GM19043 (cell line): Measurements from ENCODE around the gene RPL37A.

Experiments
- ATAC-seq: cut with Tn5 transposase; IDR thresholded peaks from one replicate; pipeline ENCODE4 v1.9.1; 2021; ENCODE audit warnings: low read depth; ENCODE audit not compliant: unreplicated experiment

Gene RPL37A

DNA sequence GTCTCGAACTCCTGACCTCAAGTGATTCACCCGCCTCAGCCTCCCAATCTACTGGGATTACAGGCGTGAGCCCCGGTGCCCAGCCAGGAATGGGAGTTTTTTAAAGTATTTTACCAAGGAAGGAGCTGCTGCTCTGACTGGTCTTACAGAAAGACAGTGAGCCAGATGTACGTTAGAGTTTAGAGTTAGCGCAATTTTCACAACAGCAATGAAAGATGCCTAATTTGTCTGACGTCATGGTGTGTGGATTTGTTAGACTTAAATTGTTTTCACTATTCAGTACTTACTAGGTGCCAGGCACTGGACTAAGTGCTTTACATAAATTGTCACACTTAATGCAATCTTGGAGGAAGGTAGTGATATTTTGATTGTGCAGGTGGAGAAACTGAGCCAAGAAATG, 12.4 kb upstream of the RPL37A start:
- no peak for ATAC-seq

DNA sequence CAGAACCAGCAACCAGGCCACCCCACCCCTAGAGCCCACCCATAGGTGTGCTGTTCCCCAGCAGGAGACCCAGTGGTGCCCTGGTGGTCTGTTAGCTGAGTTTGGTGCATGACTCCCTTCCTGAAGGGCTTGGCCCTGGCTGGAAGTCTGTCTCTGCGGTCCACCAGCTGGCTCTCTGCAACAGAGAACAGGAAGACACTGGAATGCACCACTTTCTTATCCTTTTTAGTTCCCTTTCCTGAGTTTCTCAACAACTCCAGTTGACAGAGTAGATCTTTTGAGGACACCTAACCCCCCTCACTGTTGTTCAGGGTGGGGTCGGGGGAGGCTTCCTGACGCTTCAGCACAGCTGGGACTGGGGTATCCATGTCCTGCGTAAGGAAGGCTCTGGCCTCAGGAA, 11.9 kb upstream of the RPL37A start:
- no peak for ATAC-seq

DNA sequence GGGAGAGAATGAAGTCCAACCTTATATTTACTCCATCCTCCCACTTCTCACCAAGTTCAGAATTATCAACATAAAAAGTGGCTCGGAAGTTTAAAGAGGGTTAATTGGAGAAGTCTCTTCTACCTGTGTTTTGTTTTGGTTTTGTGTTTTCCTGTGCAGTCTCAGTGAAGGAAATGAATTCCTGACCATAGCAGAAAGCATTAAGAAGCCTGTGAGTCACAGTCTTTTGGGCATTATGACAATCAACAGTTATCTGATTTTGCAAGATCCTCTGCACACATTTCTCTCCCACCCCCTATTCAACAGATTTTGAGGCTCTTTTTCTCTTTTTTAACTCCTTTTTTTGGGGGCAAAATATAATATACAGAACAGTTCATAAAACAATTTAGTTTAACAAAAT, 8.6 kb upstream of the RPL37A start:
- ATAC-seq = no peak

DNA sequence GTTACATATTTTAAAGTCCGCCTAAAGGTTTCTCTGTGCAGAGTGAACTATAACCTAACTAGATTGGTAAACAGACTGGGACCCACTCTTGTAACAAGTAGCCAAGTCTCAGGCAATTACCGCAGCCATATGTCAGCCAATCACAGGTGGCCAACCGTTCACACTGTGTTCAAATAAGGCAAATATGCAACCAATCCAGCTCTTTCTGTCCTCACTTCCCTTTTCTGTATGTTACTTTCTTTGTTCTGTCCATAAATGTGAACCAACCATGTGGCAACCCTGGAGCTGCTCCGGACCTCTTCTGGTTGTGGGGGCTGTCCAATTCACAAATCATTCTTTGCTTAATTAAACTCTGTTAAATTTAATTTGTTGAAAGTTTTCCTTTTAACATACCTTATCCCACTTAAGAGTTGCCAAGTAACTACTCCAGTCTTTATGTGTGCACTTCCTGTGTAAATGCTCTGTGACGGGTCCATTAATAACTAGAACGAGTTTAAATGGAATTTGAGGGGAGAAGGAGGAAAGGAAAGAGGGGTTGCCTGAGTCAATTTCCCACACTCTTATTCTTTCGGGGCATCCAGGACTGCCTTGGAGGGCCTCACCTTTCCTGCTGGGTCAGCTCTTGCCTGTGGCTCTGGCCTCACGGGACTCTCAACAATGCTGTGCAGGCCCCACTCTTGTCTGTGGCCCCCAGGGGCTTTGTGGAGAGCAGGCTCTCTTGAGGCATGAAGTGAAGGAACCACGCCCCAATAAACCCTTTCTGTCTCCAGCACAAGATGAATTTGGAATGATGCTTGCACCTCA, 6.6 kb upstream of the RPL37A start:
- peak; percentile 55 for ATAC-seq

DNA sequence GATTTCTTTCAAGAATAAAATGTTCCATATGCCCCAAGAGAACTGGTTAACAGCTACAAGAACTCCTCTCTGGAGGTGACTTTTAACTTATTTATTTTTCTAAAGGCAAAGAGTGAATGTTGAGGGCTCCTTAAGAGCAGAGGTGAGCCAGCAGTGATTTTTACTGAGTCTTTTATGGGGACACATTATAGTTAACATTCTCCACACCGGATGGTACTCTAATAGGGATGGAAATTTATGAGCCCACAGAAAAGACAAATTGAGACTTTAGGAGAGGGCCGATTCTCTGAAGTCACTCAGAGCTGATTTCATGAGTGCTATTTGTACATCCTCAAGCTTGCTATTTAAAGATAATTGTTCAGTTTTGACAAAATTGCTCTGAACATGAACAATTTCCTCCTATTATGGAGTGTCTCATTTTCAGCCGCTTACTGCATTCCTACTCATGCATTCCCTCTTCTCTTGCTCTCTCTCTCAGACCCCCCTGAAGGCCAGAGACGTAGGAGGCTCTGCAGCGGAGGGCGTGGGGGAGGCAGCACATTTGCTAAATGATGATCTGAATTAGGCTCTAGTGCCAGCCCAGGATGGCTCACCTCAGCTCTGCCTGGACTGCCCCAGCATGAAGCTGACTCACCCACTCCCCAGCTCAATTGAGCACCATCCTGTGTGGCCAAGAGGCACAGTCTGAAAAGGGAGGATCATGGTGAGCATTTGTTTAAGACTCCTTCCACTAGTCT, 5.9 kb upstream of the RPL37A start:
- ATAC-seq = peak; percentile 4

DNA sequence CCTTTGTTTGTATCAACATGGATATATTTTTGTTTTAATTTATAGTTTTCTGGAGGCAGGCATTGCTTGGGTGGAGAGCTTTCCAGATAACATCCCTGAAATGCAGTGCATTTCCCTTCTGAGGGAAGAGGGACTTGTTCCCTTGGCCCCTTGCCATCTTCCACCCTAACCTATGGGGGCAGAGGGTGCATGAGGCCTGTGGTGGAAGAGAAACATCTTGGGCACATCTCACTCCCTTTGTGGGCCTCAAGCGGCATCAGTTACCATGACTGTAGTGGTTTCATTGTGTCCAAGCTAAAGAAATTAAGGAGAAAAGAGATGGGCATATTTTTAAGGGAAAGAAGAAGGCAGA, 5.3 kb upstream of the RPL37A start:
- no peak for ATAC-seq

DNA sequence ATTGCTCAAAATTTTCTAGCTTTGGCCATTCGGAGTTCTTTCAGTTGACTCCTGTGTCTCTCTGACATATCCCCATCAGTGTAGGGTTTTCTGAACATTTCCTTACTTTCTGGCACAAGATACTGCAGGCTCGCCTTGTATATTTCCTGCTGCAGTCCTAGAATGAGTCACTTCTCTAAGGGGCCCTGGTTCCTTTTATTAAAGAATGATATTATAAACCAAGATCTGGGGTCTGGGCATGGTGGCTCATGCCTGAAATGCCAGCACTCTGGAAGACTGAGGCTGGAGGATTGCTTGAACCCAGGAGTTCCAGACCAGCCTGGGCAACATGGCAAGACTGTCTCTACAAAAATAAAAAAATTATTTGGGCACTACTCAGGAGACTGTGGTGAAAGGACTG, 3.0 kb upstream of the RPL37A start:
- no peak for ATAC-seq

DNA sequence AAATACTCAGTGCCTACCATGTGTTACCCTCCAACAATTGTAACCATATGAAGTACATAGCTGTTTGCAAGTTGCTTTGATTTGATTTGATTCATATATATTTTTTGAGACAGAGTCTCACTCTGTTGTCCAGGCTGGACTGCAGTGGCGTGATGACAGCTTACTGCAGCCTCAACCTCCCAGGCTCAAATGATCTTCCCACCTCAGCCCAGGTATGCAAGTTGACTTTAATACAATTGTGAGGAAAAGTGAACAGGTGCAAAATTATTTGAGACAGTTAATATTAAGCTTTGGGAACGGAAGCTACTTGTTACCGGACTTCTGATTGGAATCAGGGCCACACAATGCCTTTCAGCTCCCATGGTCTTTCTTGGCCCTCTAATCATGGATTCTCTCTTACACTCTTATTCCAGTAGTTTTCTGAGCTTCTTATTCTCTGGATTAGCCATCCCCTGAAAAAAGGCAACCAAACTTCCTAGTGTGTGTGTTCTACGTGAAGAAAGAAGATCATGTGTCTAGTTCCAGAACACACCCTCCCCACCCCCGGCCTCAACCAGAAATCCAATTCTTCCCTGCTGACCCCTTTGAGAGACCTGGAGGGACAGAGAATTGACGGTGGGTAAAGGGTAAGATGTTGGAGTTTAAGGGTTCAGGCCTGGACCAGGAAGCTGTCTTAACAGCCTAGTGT, 1.1 kb upstream of the RPL37A start:
- no peak for ATAC-seq

DNA sequence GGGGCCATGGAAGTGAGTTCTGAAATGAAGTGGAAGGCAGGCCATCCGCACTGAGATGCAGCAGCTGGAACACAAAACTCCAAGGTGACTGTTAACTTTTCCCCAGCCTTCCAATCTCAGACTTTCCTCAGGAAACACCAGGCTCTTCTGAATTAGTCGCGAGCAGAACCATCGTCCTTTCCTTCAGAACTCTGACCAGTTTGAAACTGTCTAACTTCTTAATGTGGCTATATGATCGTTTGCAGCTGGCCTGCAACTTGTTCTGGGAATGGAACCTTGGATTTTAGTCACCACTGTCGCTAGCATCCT, 620 bp upstream of the RPL37A start:
- no peak for ATAC-seq

DNA sequence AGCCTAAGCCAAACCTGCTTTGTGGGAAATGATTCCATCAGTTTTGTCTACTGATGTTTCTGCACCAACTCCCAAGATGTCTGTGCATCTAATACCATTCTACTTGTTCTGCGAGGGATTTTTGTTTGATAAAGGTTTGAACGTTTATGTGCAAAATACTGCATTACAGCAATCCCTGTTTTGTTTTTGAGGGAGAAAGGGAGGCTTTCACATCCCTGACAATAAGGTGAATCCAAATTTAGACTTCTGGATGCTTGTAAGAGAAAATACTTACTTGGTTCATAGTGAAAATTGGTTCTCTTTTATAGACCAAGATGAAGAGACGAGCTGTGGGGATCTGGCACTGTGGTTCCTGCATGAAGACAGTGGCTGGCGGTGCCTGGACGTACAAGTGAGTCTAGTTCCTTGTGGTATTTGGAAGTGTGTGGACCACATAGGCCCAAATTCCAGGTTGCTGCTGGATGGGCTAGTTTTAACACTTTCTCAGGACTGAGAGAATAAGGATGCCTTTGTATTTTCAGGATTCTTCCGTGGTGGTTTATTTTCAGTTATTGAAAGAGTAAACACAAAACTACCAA, 1.1 kb downstream of the RPL37A start:
- no peak for ATAC-seq

DNA sequence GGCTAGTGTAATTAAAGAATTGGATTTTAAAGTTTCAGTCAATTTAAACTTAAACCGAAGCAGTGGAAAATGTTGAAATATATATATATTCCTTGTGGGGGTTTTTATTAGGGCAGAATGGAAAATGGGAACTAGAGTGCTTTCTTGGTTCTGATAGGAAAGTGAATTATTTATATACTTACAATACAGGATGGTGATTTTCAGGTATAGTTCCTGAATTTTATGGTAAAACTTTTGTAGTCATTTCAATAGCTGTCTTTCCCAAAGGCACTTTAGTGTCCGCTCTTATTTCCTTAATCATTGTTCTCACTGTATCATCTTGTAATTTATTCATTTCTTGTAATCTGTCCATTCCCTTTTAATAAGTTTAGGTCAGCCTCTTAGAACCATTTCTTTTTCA, 1.9 kb downstream of the RPL37A start:
- ATAC-seq = no peak

DNA sequence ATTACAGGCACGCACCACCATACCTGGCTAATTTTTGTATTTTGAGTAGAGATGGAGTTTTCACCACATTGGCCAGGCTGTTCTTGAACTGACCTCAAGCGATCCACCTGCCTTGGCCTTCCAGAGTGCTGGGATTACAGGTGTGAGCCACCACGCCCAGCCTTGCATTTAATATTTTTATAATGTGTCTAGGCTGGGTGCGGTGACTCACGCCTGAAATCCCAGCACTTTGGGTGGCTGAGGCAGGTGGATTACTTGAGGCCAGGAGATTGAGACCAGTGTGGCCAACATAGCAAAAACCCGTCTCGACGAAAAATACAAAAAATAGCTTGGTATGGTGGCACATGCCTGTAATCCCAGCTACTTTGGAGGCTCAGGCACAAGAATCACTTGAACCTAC, 3.2 kb downstream of the RPL37A start:
- ATAC-seq = no peak

DNA sequence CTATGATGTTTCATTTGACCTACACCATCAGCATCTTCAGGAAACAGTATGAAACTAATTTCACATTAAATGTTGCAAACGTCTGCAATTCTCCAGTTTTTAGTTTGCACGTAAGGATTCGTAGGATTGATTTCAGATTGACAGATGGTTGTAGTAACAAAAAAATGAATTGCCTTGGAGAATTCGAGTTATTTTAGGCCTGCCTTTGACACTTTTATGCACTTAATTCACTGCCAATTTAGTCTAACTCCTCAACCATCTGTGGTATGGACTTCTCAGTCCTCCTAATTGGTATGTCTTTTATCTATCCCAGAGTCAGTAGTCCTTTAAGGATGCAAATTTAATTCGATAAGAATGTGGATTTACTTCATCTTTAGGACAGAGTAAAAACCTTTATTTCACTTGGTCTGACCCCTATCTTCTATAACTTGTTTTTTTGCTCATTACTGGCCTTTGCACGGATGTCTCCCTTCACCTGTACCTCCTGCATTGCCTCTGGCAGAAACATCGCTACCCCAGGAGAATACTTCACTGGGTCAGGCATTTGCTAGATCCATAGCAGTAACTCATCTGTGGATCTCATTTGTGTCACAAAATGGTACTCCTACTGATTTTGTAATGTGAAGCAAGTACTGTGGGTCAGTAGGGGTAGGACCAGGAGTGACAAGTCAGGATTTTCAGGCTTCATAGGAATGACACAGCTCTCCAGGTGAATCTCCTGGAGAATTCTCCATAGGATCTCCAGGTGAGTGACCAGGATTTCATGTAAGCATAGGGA, 3.9 kb downstream of the RPL37A start:
- no peak for ATAC-seq

DNA sequence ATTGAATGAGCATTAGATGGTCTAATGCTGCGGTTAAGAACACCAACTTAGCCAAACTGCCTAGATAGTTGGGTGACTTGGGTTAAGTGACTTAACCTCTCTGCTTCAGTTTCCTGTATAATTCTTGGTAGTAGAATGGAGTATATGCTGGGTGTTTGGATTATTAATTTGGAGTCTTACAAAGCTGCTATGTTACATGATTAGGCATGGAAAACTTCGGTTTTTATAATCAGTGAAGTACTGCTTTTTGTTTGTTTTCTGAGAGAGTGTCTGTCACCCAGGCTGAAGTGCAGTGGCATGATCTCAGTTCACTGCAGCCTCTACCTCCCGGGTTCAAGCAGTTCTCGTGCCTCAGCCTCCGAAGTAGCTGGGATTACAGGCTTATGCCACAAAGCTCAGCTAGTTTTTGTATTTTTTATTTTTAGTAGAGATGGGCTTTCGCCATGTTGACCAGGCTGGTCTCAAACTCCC, 4.5 kb downstream of the RPL37A start:
- no peak for ATAC-seq

DNA sequence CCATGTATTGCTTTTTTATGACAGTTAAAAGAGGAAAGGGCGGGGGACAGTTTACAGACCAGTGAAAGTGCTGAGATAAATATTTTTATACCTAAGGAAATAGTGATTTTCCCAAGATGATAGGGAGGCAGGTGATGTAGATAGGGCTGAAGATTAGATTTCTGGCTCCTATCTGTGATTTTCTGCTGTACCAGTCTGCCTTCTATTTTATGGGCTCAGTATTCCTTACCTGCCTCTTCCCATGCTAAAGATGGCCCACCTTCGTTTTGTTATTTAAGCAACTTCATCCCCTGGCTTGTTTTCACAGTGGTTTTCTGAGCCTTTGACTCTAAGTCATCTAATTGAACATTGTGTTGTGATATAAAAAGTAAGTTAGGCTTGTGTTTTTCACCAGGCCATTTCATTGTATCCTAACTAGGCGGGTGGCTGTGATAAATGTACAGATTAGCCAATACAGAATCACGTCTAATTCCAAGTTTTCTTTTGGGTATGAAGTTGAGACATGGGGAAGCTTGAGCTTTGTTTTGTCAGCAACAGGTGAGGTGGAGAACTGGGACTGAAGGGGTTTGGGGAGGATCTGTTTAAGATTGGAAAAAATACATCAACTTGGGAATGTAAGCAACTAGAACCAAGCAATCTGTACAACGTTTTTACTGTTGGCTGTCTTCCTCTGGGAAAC, 5.2 kb downstream of the RPL37A start:
- ATAC-seq = no peak

DNA sequence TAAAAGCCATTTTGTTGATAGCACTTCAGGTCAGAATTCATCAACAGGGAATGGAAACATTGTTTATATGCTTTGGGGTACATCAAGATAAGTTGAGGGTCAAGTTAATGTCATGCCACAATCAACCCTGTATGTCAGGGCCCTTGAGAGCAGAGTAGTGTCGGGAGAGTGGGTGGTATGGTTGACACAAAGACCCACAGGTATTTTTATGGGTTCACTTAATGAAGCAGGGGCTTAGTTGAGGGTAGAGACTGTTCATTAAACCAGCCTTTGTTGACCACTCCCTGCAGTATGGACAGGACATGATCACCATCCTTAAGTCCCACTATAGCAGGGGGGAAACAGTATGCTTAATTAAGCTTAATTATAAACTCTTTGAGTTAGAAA, 5.7 kb downstream of the RPL37A start:
- ATAC-seq = no peak

DNA sequence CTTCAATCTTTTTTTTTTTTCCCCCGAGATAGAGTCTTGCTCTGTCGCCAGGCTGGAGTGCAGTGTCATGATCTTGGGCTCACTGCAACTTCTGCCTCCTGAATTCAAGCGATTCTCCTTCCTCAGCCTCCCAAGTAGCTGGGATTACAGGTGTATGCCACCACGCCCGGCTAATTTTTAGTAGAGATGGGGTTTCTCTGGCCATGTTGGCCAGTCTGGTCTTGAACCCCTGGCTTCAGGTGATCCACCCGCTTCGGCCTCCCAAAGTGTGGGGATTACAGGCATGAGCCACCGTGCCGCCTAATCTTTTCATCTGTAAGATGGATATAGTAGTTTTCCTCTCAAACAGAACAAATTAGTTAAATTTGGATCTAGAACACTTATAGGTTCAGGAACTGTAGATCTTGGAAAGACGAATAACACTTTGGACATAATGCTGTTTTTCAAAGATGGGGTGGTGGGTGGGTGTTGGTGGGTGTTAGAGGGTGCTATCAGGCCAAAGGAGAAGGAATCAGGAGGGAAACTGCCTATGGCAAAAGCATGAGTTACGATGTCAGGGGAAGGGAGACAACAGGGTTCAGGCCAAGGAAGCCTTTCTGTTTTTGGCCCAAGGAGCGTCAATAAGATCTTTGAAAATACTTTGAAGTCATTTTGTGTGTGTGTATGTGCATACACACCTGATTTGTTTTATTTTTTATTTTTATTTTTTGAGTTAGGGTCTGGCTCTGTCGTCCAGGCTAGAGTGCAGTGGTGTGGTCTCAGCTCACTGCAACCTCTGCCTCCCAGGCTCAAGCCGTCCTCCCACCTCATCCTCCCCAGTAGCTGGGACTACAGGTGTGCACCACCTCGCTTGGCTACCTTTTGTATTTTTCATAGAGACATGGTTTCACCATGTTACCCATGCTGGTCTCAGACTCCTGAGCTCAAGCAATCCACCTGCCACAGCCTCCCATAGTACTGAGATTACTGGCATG, 6.8 kb downstream of the RPL37A start:
- ATAC-seq = no peak

DNA sequence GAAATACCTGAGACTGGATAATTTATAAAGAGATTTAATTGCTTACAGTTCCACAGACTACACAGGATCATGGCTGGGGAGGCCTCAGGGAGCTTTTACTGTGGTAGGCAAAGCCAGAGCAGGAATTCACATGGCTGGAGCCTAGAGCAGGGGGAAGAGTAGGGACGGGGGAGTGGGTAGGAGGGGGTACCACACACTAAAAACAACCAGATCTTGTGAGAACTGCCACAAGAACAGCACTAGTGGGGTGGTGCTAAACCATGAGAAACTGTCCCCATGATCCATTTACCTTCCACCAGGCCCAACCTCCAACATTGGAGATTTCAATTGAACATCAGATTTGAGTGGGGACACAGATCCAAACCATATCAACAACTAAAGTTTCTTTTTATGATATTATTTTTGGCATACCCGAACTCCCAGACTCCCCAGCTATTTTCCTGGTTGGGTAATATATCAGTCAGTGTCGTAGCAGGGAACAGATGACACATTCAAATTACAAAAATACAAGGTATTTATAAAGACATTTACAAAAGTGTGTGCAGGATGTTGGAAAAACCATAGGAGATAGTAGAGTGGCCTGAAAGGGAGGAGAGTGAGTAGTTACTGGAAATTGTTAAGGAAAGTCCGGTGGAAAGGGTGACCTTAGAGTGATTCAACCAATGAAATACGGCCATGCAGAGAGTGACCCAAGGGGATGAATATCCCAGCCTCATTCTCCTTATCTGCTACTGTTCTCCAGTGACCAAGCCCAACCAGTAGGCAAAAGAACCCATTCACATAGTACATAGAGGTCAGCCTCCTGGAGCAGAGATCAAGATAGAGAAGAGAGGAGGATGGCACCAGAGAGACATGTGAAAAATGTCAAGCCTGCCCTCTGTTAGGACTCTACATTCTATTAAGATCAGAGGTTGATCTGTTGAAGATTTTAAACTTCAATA, 8.8 kb downstream of the RPL37A start:
- no peak for ATAC-seq
